ENCODE data around the gene HDAC5. TPM values are rescaled to one million over a fixed set of nuclear protein-coding genes. Genes with fewer than 3 reads are reported as not detected.

The HDAC5 gene
- total and polyA plus RNA-seq, 2 donors = 17.0 to 34.4 TPM

GRCh38 chr17:44086364-44087311 is 36.8 kb downstream of the HDAC5 start:
- 88% methylated on average over 23 of the region's 23 CpGs for WGBS
- H3K4me3 ChIP-seq (ENCODE audit: low read length in 2 of 2) = no peak overlapping the region
- no peaks in the 10 kb centered on the region for H3K27me3 ChIP-seq (ENCODE audit: control insufficient read depth in 2 of 2, insufficient read depth in 1 of 2, low read length in 1 of 2)
- no peaks in the 10 kb centered on the region for H3K9me3 ChIP-seq (ENCODE audit: control insufficient read depth in 2 of 2, insufficient read depth in 1 of 2, low read length in 1 of 2)
- DNase-seq (ENCODE audit: low read depth in 6 of 9, low spot score in 9 of 9) = no peak
- peaks cover 47 to 48% of the 10 kb centered on the region in 2 donors for H3K36me3 ChIP-seq (ENCODE audit: control insufficient read depth in 2 of 2, insufficient read depth in 2 of 2, low read length in 1 of 2)
- no peak overlapping the region for H3K27ac ChIP-seq (ENCODE audit: low read depth in 1 of 2, low read length in 1 of 2)
- peaks cover 0 to 4% of the 10 kb centered on the region in 2 donors for H3K4me1 ChIP-seq (ENCODE audit: control insufficient read depth in 2 of 2, insufficient read depth in 2 of 2, low read length in 2 of 2)

GRCh38 chr17:44085908-44086307 is 37.5 kb downstream of the HDAC5 start:
- WGBS = 86% methylated on average over 5 of the region's 5 CpGs
- no peaks in the 10 kb centered on the region for H3K27me3 ChIP-seq (ENCODE audit: control insufficient read depth in 2 of 2, insufficient read depth in 1 of 2, low read length in 1 of 2)
- no peaks in the 10 kb centered on the region for H3K9me3 ChIP-seq (ENCODE audit: control insufficient read depth in 2 of 2, insufficient read depth in 1 of 2, low read length in 1 of 2)
- no peak overlapping the region for H3K4me3 ChIP-seq (ENCODE audit: low read length in 2 of 2)
- H3K36me3 ChIP-seq (ENCODE audit: control insufficient read depth in 2 of 2, insufficient read depth in 2 of 2, low read length in 1 of 2) = peaks cover 40 to 44% of the 10 kb centered on the region in 2 donors
- DNase-seq (ENCODE audit: low read depth in 6 of 9, low spot score in 9 of 9) = no peak
- peaks cover 0 to 4% of the 10 kb centered on the region in 2 donors for H3K4me1 ChIP-seq (ENCODE audit: control insufficient read depth in 2 of 2, insufficient read depth in 2 of 2, low read length in 2 of 2)
- H3K27ac ChIP-seq (ENCODE audit: low read depth in 1 of 2, low read length in 1 of 2) = no peak overlapping the region

- no peak overlapping the region for H3K27ac ChIP-seq (ENCODE audit: low read depth in 1 of 2, low read length in 1 of 2)
- H3K27me3 ChIP-seq (ENCODE audit: control insufficient read depth in 2 of 2, insufficient read depth in 1 of 2, low read length in 1 of 2) = no peaks in the 10 kb centered on the region
- H3K36me3 ChIP-seq (ENCODE audit: control insufficient read depth in 2 of 2, insufficient read depth in 2 of 2, low read length in 1 of 2) = peaks cover 43 to 51% of the 10 kb centered on the region in 2 donors
- H3K4me1 ChIP-seq (ENCODE audit: control insufficient read depth in 2 of 2, insufficient read depth in 2 of 2, low read length in 2 of 2) = peaks cover 0 to 4% of the 10 kb centered on the region in 2 donors
- WGBS = 98% methylated on average over 7 of the region's 7 CpGs
- H3K4me3 ChIP-seq (ENCODE audit: low read length in 2 of 2) = no peak overlapping the region
- DNase-seq (ENCODE audit: low read depth in 6 of 9, low spot score in 9 of 9) = no peak
- H3K9me3 ChIP-seq (ENCODE audit: control insufficient read depth in 2 of 2, insufficient read depth in 1 of 2, low read length in 1 of 2) = no peaks in the 10 kb centered on the region
These were observed 38.5 kb downstream of the HDAC5 start for GRCh38 chr17:44084921-44085320.

- 89% methylated on average over 10 of the region's 10 CpGs for WGBS
- Histone ChIP-seq H3K36me3 (ENCODE audit: control insufficient read depth in 2 of 2, insufficient read depth in 2 of 2, low read length in 1 of 2) (peaks cover 46 to 51% of the 10 kb centered on the region in 2 donors), H3K27me3 (ENCODE audit: control insufficient read depth in 2 of 2, insufficient read depth in 1 of 2, low read length in 1 of 2) (no peaks in the 10 kb centered on the region), H3K27ac (ENCODE audit: low read depth in 1 of 2, low read length in 1 of 2) (no peak overlapping the region), H3K9me3 (ENCODE audit: control insufficient read depth in 2 of 2, insufficient read depth in 1 of 2, low read length in 1 of 2) (no peaks in the 10 kb centered on the region), H3K4me1 (ENCODE audit: control insufficient read depth in 2 of 2, insufficient read depth in 2 of 2, low read length in 2 of 2) (peaks cover 0 to 4% of the 10 kb centered on the region in 2 donors), H3K4me3 (ENCODE audit: low read length in 2 of 2) (no peak overlapping the region)
- DNase-seq (ENCODE audit: low read depth in 6 of 9, low spot score in 9 of 9) = no peak
These were observed 39.3 kb downstream of the HDAC5 start for GRCh38 chr17:44084131-44084538.

- WGBS = 94% methylated on average over 12 of the region's 12 CpGs
- no peak overlapping the region for H3K4me3 ChIP-seq (ENCODE audit: low read length in 2 of 2)
- H3K9me3 ChIP-seq (ENCODE audit: control insufficient read depth in 2 of 2, insufficient read depth in 1 of 2, low read length in 1 of 2) = no peaks in the 10 kb centered on the region
- peaks cover 0 to 4% of the 10 kb centered on the region in 2 donors for H3K4me1 ChIP-seq (ENCODE audit: control insufficient read depth in 2 of 2, insufficient read depth in 2 of 2, low read length in 2 of 2)
- no peaks in the 10 kb centered on the region for H3K27me3 ChIP-seq (ENCODE audit: control insufficient read depth in 2 of 2, insufficient read depth in 1 of 2, low read length in 1 of 2)
- H3K27ac ChIP-seq (ENCODE audit: low read depth in 1 of 2, low read length in 1 of 2) = no peak overlapping the region
- DNase-seq (ENCODE audit: low read depth in 6 of 9, low spot score in 9 of 9) = no peak
- peaks cover 49 to 59% of the 10 kb centered on the region in 2 donors for H3K36me3 ChIP-seq (ENCODE audit: control insufficient read depth in 2 of 2, insufficient read depth in 2 of 2, low read length in 1 of 2)
These were observed 40.1 kb downstream of the HDAC5 start for GRCh38 chr17:44083250-44083849.

- Histone ChIP-seq H3K9me3 (ENCODE audit: control insufficient read depth in 2 of 2, insufficient read depth in 1 of 2, low read length in 1 of 2) (no peaks in the 10 kb centered on the region), H3K4me1 (ENCODE audit: control insufficient read depth in 2 of 2, insufficient read depth in 2 of 2, low read length in 2 of 2) (peaks cover 0 to 4% of the 10 kb centered on the region in 2 donors), H3K27ac (ENCODE audit: low read depth in 1 of 2, low read length in 1 of 2) (no peak overlapping the region), H3K27me3 (ENCODE audit: control insufficient read depth in 2 of 2, insufficient read depth in 1 of 2, low read length in 1 of 2) (no peaks in the 10 kb centered on the region), H3K36me3 (ENCODE audit: control insufficient read depth in 2 of 2, insufficient read depth in 2 of 2, low read length in 1 of 2) (peaks cover 55 to 65% of the 10 kb centered on the region in 2 donors), H3K4me3 (ENCODE audit: low read length in 2 of 2) (no peak overlapping the region)
- DNase-seq (ENCODE audit: low read depth in 6 of 9, low spot score in 9 of 9) = no peak
- WGBS = 97% methylated on average over 21 of the region's 21 CpGs
These were observed 41.0 kb downstream of the HDAC5 start for GRCh38 chr17:44082256-44082927.

- over 99% methylated on average over 3 of the region's 3 CpGs for WGBS
- no peaks in the 10 kb centered on the region for H3K27me3 ChIP-seq (ENCODE audit: control insufficient read depth in 2 of 2, insufficient read depth in 1 of 2, low read length in 1 of 2)
These were observed 41.8 kb downstream of the HDAC5 start for GRCh38 chr17:44081681-44082080.

GRCh38 chr17:44079877-44080821 is 43.3 kb downstream of the HDAC5 start:
- H3K9me3 ChIP-seq (ENCODE audit: control insufficient read depth in 2 of 2, insufficient read depth in 1 of 2, low read length in 1 of 2) = no peaks in the 10 kb centered on the region
- H3K36me3 ChIP-seq (ENCODE audit: control insufficient read depth in 2 of 2, insufficient read depth in 2 of 2, low read length in 1 of 2) = peaks cover 75 to 77% of the 10 kb centered on the region in 2 donors
- DNase-seq (ENCODE audit: low read depth in 6 of 9, low spot score in 9 of 9) = no peak
- no peak overlapping the region for H3K27ac ChIP-seq (ENCODE audit: low read depth in 1 of 2, low read length in 1 of 2)
- no peak overlapping the region for H3K4me3 ChIP-seq (ENCODE audit: low read length in 2 of 2)
- no peaks in the 10 kb centered on the region for H3K4me1 ChIP-seq (ENCODE audit: control insufficient read depth in 2 of 2, insufficient read depth in 2 of 2, low read length in 2 of 2)
- no peaks in the 10 kb centered on the region for H3K27me3 ChIP-seq (ENCODE audit: control insufficient read depth in 2 of 2, insufficient read depth in 1 of 2, low read length in 1 of 2)
- WGBS = 98% methylated on average over 18 of the region's 18 CpGs

More at GRCh38 chr17:44081681-44082080, 41.8 kb downstream of the HDAC5 start:
- H3K27ac ChIP-seq (ENCODE audit: low read depth in 1 of 2, low read length in 1 of 2) = no peak overlapping the region
- H3K4me3 ChIP-seq (ENCODE audit: low read length in 2 of 2) = no peak overlapping the region
- no peak for DNase-seq (ENCODE audit: low read depth in 6 of 9, low spot score in 9 of 9)
- H3K36me3 ChIP-seq (ENCODE audit: control insufficient read depth in 2 of 2, insufficient read depth in 2 of 2, low read length in 1 of 2) = peaks cover 62 to 68% of the 10 kb centered on the region in 2 donors
- no peaks in the 10 kb centered on the region for H3K9me3 ChIP-seq (ENCODE audit: control insufficient read depth in 2 of 2, insufficient read depth in 1 of 2, low read length in 1 of 2)
- H3K4me1 ChIP-seq (ENCODE audit: control insufficient read depth in 2 of 2, insufficient read depth in 2 of 2, low read length in 2 of 2) = no peaks in the 10 kb centered on the region
